Epithelial cell of esophagus (primary cell): ENCODE measurements around the gene CLEC10A.
"Not testable (repeated sequence)": the region's sequence is repeated elsewhere in the genome, so short reads cannot be mapped to it uniquely, and the experiment has no call there.

Experiments used
- DNase-seq: peaks from one replicate; pipeline ENCODE4 v3.0.0; 2010; ENCODE audit warnings: low read depth
- H3K4me3 ChIP-seq: 2 replicates; pipeline ENCODE4 v1.5.1; 2011; ENCODE audit warnings: mild to moderate bottlenecking, low read length, control low read depth
- TF ChIP-seq, protein P1 (sequence below): IDR thresholded peaks from 2 replicates; pipeline ENCODE4 v1.5.1; 2011; ENCODE audit warnings: low read depth, mild to moderate bottlenecking, low read length, control low read depth, inconsistent platforms; ENCODE audit not compliant: insufficient read depth; ENCODE audit errors: missing control alignments

CLEC10A gene

DNA sequence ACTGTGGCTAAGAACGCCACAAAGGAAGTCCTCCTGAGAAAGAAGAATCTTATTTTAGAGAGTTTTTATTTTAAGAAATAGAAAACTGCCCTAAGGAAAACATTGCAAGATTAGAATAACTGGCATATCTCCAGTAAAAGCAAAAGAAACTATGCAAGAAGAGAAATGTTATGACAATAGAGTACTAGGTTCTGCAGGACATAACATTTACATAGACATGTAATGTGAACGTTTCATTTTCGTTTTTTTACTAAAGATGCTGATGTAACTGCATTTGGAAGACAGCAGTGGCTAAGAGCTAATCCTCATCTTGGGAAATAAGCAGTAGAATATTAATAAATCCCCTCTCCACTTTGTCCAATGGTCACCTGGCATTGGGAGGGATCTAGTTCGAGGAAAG, 42.3 kb upstream of the CLEC10A start:
- DNase-seq = no peak
- TF ChIP-seq, protein P1, sequence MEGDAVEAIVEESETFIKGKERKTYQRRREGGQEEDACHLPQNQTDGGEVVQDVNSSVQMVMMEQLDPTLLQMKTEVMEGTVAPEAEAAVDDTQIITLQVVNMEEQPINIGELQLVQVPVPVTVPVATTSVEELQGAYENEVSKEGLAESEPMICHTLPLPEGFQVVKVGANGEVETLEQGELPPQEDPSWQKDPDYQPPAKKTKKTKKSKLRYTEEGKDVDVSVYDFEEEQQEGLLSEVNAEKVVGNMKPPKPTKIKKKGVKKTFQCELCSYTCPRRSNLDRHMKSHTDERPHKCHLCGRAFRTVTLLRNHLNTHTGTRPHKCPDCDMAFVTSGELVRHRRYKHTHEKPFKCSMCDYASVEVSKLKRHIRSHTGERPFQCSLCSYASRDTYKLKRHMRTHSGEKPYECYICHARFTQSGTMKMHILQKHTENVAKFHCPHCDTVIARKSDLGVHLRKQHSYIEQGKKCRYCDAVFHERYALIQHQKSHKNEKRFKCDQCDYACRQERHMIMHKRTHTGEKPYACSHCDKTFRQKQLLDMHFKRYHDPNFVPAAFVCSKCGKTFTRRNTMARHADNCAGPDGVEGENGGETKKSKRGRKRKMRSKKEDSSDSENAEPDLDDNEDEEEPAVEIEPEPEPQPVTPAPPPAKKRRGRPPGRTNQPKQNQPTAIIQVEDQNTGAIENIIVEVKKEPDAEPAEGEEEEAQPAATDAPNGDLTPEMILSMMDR = no peak
- H3K4me3 ChIP-seq = no peak overlapping the region

DNA sequence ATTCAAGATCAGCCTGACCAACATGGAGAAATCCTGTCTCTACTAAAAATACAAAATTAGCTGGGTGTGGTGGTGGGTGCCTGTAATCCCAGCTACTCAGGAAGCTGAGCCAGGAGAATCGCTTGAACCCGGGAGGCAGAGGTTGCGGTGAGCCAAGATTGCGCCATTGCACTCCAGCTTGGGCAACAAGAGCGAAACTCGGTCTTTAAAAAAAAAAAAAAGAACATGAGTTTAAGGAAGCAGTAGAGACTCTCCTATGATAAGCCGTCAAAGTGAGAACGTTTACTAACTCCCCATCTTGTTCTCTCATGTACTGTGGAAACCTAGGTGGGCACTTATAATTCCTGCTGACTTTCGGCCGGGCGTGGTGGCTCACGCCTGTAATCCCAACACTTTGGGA, 40.6 kb upstream of the CLEC10A start:
- not testable (repeated sequence) for H3K4me3 ChIP-seq, DNase-seq

DNA sequence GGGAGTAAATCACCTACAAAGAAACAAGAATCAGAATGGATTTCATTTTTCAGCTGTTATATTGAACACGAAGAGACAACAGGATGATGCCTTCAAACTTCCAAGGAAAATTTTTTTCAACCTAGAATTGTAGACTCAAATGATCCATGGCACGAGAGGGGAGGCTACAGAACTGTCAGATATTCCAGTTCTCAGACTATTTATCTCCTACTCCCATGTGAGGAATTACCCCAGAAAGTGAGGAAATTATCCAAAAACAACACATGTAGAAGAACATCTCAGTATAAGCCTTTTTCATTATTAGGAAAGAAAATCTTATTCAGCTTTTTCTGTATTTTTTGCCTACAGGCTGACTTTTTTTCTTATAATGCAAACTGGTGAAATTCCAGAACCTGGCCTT, 40.1 kb upstream of the CLEC10A start:
- TF ChIP-seq, protein P1 = no peak
- DNase-seq = no peak
- no peak overlapping the region for H3K4me3 ChIP-seq

DNA sequence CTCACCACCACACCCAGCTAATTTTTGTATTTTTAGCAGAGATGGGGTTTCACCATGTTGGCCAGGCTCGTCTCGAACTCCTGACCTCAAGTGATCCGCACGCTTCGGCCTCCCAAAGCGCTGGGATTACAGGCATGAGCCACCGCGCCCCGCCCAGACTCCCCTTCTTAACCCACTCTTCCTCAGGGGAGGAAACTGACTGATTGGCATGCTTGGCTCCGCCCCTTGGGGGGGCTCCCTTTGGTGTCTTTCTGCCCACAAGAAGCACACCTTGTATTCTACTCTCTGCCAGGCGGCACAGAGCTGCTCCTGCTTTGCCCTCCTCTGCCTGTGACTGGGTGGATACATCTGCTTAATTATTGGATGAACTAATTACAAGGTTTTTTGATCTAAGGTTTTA, 39.3 kb upstream of the CLEC10A start:
- DNase-seq = no peak
- H3K4me3 ChIP-seq = no peak overlapping the region
- TF ChIP-seq, protein P1 = no peak

DNA sequence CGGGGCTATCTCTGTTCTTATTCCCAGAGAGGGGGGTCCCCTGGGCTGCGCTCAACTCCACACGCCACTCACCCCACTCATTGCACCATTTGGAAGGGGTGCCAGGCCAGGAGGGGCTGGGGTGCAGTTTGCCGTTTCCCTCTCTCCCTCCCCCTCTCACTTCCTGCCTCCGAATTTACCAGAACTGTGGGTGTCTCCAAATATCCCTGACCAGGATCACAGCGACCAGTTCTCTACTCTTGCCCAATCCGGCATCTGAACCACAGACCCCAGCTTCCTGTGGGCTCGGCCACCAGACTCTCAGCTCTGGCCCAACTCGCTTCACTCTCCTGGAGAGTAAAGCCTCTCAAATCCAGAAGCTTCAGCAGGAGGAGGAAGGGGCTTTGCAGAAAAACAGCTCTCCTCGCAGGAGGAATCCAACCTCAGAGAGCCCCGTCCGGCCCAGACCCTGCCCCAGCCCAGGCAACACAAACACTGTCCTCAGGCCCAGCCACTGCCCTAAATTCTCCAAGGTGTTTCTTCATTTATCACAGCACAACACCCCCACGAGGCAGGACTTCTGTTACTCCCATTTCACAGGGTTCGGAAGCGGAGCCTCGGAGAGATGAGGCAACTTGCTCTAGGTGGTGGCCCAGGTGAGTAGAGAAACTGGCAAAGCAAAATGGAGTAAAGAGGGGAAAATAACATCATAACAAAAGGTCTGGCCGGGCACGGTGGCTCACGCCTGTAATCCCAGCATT, 35.0 kb upstream of the CLEC10A start:
- TF ChIP-seq, protein P1 = no peak
- no peak for DNase-seq
- no peak overlapping the region for H3K4me3 ChIP-seq

DNA sequence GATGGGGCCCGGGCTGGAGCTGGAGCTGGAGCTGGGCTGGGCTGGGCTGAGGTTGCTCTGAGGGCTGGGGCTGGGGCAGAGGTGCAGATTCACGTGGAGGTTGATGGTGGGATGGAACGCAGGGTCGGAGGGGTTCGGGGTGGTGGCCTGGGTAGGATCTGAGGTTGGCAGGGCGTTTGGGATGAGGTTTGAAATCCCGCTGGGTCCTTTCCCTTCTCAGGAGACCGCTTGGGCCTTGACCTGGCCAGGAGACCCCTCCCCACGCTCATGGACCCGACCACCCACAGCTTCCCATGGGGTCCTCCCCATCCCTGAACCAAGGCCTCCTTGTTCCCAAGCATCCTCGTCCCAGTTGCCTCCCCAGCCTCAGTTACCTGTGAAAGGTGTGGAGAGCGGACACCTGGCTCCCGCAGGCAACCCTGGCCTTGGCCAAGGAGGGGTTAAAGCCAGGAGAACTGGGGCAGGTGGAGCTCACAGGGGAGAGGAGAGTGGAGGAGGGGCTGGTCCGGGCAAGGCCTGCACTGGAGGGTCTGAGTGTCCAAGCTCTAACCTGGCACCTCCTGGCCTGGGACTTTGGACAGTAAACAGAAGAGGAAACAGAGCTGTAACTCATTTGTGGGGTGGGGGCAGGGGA, 34.3 kb upstream of the CLEC10A start, which contains the start of gene ASGR2:
ASGR2 (minus strand) TSS at position 582 of the 634 bp plus-strand sequence. CDS start 582 bp downstream, outside the sequence.
- DNase-seq = no peak
- H3K4me3 ChIP-seq = no peak within 1 kb of the TSS
- TF ChIP-seq, protein P1 = no peak

DNA sequence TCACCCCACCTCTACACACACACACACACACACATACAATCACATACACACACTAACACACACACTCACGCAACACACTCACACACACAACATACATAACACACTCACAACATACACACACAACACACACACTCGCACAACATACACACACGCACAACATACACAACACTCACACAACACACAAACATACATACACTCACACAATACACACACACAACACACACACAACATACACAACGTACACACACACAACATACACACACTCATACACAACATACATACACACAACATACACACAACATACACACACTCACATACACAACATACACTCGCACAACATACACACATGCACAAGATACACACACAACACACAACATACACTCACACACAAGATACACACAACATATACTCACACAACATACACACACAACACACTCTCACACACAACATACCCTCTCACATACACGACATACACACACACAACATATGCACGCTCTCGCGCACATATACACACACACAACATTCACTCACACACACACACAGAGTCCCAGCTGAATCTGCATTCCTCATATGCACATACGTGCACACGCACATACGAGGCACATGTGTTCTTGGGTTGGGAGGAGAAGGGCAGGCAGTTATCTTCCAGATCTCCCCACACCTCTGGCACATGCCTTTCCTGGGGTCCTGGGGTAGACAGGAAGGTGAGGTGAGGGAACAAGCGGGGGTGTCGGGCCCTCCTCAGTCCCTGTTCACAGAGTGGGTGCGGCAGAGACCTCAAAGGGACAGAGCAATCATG, 33.4 kb upstream of the CLEC10A start:
- H3K4me3 ChIP-seq = no peak overlapping the region
- TF ChIP-seq, protein P1 = no peak
- no peak for DNase-seq
